ENCODE measurements around the gene RTN3.

RTN3 gene

GRCh38 chr11:63737718-63738117 is 56.4 kb downstream of the RTN3 start:
- no peak for DNase-seq (ENCODE audit: extremely low read depth, insufficient read length)
- Histone ChIP-seq H3K4me3 (replicated peaks; ENCODE audit: low read depth, low read length) (no peak overlapping the region), H3K27me3 (replicated peaks; ENCODE audit: control insufficient read depth, insufficient read depth, low read length) (no peaks in the 10 kb centered on the region), H3K36me3 (ENCODE audit: control insufficient read depth, insufficient read depth, low read length) (no peaks in the 10 kb centered on the region)
- TF ChIP-seq CTCF (IDR thresholded peaks at IDR 0.05; ENCODE audit: insufficient read depth, low read length, poor library complexity, severe bottlenecking): no peak

- peak; percentile 94 for TF ChIP-seq CTCF (IDR thresholded peaks at IDR 0.05; ENCODE audit: insufficient read depth, low read length, poor library complexity, severe bottlenecking)
- DNase-seq (ENCODE audit: extremely low read depth, insufficient read length): no peak
- Histone ChIP-seq H3K4me3 (replicated peaks; ENCODE audit: low read depth, low read length) (no peak overlapping the region), H3K27me3 (replicated peaks; ENCODE audit: control insufficient read depth, insufficient read depth, low read length) (no peaks in the 10 kb centered on the region), H3K36me3 (ENCODE audit: control insufficient read depth, insufficient read depth, low read length) (no peaks in the 10 kb centered on the region)
These were observed 57.5 kb downstream of the RTN3 start for GRCh38 chr11:63738720-63739360.

GRCh38 chr11:63745304-63746170 is 64.2 kb downstream of the RTN3 start:
- no peaks in the 10 kb centered on the region for H3K27me3 ChIP-seq (replicated peaks; ENCODE audit: control insufficient read depth, insufficient read depth, low read length)
- no peaks in the 10 kb centered on the region for H3K36me3 ChIP-seq (ENCODE audit: control insufficient read depth, insufficient read depth, low read length)
- DNase-seq (ENCODE audit: extremely low read depth, insufficient read length): no peak
- H3K4me3 ChIP-seq (replicated peaks; ENCODE audit: low read depth, low read length): no peak overlapping the region
- TF ChIP-seq CTCF (IDR thresholded peaks at IDR 0.05; ENCODE audit: insufficient read depth, low read length, poor library complexity, severe bottlenecking): peak; percentile 26

GRCh38 chr11:63747011-63747410 is 65.7 kb downstream of the RTN3 start:
- H3K4me3 ChIP-seq (replicated peaks; ENCODE audit: low read depth, low read length): no peak overlapping the region
- DNase-seq (ENCODE audit: extremely low read depth, insufficient read length): no peak
- peaks cover 2% of the 10 kb centered on the region; the same call in 1 of the 2 replicates for H3K36me3 ChIP-seq (ENCODE audit: control insufficient read depth, insufficient read depth, low read length)
- no peaks in the 10 kb centered on the region for H3K27me3 ChIP-seq (replicated peaks; ENCODE audit: control insufficient read depth, insufficient read depth, low read length)
- no peak for TF ChIP-seq CTCF (IDR thresholded peaks at IDR 0.05; ENCODE audit: insufficient read depth, low read length, poor library complexity, severe bottlenecking)

- no peak for DNase-seq (ENCODE audit: extremely low read depth, insufficient read length)
- H3K36me3 ChIP-seq (ENCODE audit: control insufficient read depth, insufficient read depth, low read length): peaks cover 2% of the 10 kb centered on the region; the same call in 1 of the 2 replicates
- H3K4me3 ChIP-seq (replicated peaks; ENCODE audit: low read depth, low read length): no peak overlapping the region
- no peak for TF ChIP-seq CTCF (IDR thresholded peaks at IDR 0.05; ENCODE audit: insufficient read depth, low read length, poor library complexity, severe bottlenecking)
- H3K27me3 ChIP-seq (replicated peaks; ENCODE audit: control insufficient read depth, insufficient read depth, low read length): no peaks in the 10 kb centered on the region
These were observed 68.3 kb downstream of the RTN3 start for GRCh38 chr11:63749624-63750023.

All from GM06990 (cell line).